Lower leg skin (tissue), 3 donors: Measurements from ENCODE around the gene LAP3.

Experiments
- CTCF ChIP-seq, 3 donors: fragments of 450-650 bp; IDR thresholded peaks; one replicate each; pipeline ENCODE4 v1.5.1; 2016; ENCODE audit warnings: antibody characterized with exemption in 3 of 3, mild to moderate bottlenecking in 3 of 3, moderate library complexity in 2 of 3
- POLR2A ChIP-seq, 2 donors: fragments of 450-650 bp; IDR thresholded peaks; one replicate each; pipeline ENCODE4 v1.6.1; 2016 to 2017; ENCODE audit warnings: antibody characterized with exemption in 2 of 2, mild to moderate bottlenecking in 1 of 2, moderate library complexity in 1 of 2

GRCh38 chr4:17560065-17560673, 16.8 kb upstream of the LAP3 start:
- TF ChIP-seq POLR2A (IDR thresholded peaks at IDR 0.05) (no peak), CTCF (IDR thresholded peaks at IDR 0.05) (no peak)
